ENCODE measurements around the gene BMX.
A peak's percentile ranks its signal among the peaks of the same experiment; 100 is the strongest.

The BMX gene

GRCh38 chrX:15496824-15497223 lies 3.8 kb upstream of the BMX start:
- no peak overlapping the region for H3K4me3 ChIP-seq (ENCODE audit: low read depth, low read length)
- TF ChIP-seq MYC (IDR thresholded peaks at IDR 0.05; ENCODE audit: low read depth, low read length) (no peak), POLR2A (IDR thresholded peaks at IDR 0.05; ENCODE audit: extremely low read depth, insufficient read length) (no peak), MAX (IDR thresholded peaks at IDR 0.05; ENCODE audit: low read depth, low read length) (no peak), CTCF (IDR thresholded peaks at IDR 0.05; ENCODE audit: low read depth, low read length) (no peak)
- DNase-seq (ENCODE audit: low read depth): no peak

GRCh38 chrX:15497865-15498264 lies 2.7 kb upstream of the BMX start:
- DNase-seq (ENCODE audit: low read depth): peak; percentile 68
- TF ChIP-seq CTCF (IDR thresholded peaks at IDR 0.05; ENCODE audit: low read depth, low read length) (peak; percentile 61), MAX (IDR thresholded peaks at IDR 0.05; ENCODE audit: low read depth, low read length) (no peak)
- no peak overlapping the region for H3K4me3 ChIP-seq (ENCODE audit: low read depth, low read length)

- no peak overlapping the region for H3K4me3 ChIP-seq (ENCODE audit: low read depth, low read length)
- TF ChIP-seq CTCF (IDR thresholded peaks at IDR 0.05; ENCODE audit: low read depth, low read length) (no peak), MYC (IDR thresholded peaks at IDR 0.05; ENCODE audit: low read depth, low read length) (no peak), POLR2A (IDR thresholded peaks at IDR 0.05; ENCODE audit: extremely low read depth, insufficient read length) (no peak), MAX (IDR thresholded peaks at IDR 0.05; ENCODE audit: low read depth, low read length) (no peak)
- DNase-seq (ENCODE audit: low read depth): no peak
Measured at GRCh38 chrX:15498741-15499140, 1.9 kb upstream of the BMX start.

- H3K4me3 ChIP-seq (ENCODE audit: low read depth, low read length): no peak overlapping the region
- no peak for DNase-seq (ENCODE audit: low read depth)
- TF ChIP-seq MAX (IDR thresholded peaks at IDR 0.05; ENCODE audit: low read depth, low read length) (no peak), POLR2A (IDR thresholded peaks at IDR 0.05; ENCODE audit: extremely low read depth, insufficient read length) (no peak), MYC (IDR thresholded peaks at IDR 0.05; ENCODE audit: low read depth, low read length) (no peak), CTCF (IDR thresholded peaks at IDR 0.05; ENCODE audit: low read depth, low read length) (no peak)
Measured at GRCh38 chrX:15499976-15500375, 631 bp upstream of the BMX start.

- H3K4me3 ChIP-seq (ENCODE audit: low read depth, low read length): no peak overlapping the region
- no peak for DNase-seq (ENCODE audit: low read depth)
- TF ChIP-seq POLR2A (IDR thresholded peaks at IDR 0.05; ENCODE audit: extremely low read depth, insufficient read length) (no peak), MAX (IDR thresholded peaks at IDR 0.05; ENCODE audit: low read depth, low read length) (no peak), CTCF (IDR thresholded peaks at IDR 0.05; ENCODE audit: low read depth, low read length) (no peak), MYC (IDR thresholded peaks at IDR 0.05; ENCODE audit: low read depth, low read length) (no peak)
Measured at GRCh38 chrX:15501506-15501905, 899 bp downstream of the BMX start.

GRCh38 chrX:15504661-15505060 lies 4.1 kb downstream of the BMX start:
- TF ChIP-seq MYC (IDR thresholded peaks at IDR 0.05; ENCODE audit: low read depth, low read length): no peak
- no peak for TF ChIP-seq POLR2A (IDR thresholded peaks at IDR 0.05; ENCODE audit: extremely low read depth, insufficient read length)
- no peak overlapping the region for H3K4me3 ChIP-seq (ENCODE audit: low read depth, low read length)
- DNase-seq (ENCODE audit: low read depth): no peak
